Nephron progenitor cell (in vitro differentiated cells): ENCODE results near the gene P3H2.

Experiments used
- DNase-seq: peaks from one replicate; pipeline ENCODE4 v3.0.0; 2021
- H3K27ac Mint-ChIP-seq: 2 replicates; pipeline ENCODE4 v1.8.0; 2021; ENCODE audit warnings: mild to moderate bottlenecking, moderate library complexity, mixed read lengths
- H3K27me3 Mint-ChIP-seq: 2 replicates; pipeline ENCODE4 v1.8.0; 2021; ENCODE audit warnings: mild to moderate bottlenecking, low read depth, mixed read lengths; ENCODE audit not compliant: poor library complexity
- H3K36me3 Mint-ChIP-seq: 2 replicates; pipeline ENCODE4 v1.8.0; 2021; ENCODE audit warnings: low read depth, mixed read lengths
- H3K4me1 Mint-ChIP-seq: 2 replicates; pipeline ENCODE4 v1.8.0; 2021; ENCODE audit warnings: mixed read lengths
- H3K4me3 Mint-ChIP-seq: 2 replicates; pipeline ENCODE4 v1.8.0; 2021; ENCODE audit warnings: mild to moderate bottlenecking, moderate library complexity, mixed read lengths
- H3K9me3 Mint-ChIP-seq: 2 replicates; pipeline ENCODE4 v1.8.0; 2021; ENCODE audit warnings: mild to moderate bottlenecking, moderate library complexity, mixed read lengths
- TF ChIP-seq, protein P1 (sequence below): fragments of 200-600 bp; sonication (generic); IDR thresholded peaks from 2 replicates; pipeline ENCODE4 v1.5.0; 2021; ENCODE audit warnings: antibody characterized with exemption

Gene P3H2

GRCh38 chr3:190051641-190052040 lies 69.1 kb downstream of the P3H2 start:
- H3K27ac Mint-ChIP-seq = no peak overlapping the region
- TF ChIP-seq, protein P1, sequence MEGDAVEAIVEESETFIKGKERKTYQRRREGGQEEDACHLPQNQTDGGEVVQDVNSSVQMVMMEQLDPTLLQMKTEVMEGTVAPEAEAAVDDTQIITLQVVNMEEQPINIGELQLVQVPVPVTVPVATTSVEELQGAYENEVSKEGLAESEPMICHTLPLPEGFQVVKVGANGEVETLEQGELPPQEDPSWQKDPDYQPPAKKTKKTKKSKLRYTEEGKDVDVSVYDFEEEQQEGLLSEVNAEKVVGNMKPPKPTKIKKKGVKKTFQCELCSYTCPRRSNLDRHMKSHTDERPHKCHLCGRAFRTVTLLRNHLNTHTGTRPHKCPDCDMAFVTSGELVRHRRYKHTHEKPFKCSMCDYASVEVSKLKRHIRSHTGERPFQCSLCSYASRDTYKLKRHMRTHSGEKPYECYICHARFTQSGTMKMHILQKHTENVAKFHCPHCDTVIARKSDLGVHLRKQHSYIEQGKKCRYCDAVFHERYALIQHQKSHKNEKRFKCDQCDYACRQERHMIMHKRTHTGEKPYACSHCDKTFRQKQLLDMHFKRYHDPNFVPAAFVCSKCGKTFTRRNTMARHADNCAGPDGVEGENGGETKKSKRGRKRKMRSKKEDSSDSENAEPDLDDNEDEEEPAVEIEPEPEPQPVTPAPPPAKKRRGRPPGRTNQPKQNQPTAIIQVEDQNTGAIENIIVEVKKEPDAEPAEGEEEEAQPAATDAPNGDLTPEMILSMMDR = no peak
- H3K9me3 Mint-ChIP-seq = peaks cover 5% of the 10 kb centered on the region

GRCh38 chr3:190048932-190049441 lies 71.7 kb downstream of the P3H2 start:
- no peak for DNase-seq
- peaks cover 14% of the 10 kb centered on the region for H3K36me3 Mint-ChIP-seq
- peaks cover 5% of the 10 kb centered on the region for H3K9me3 Mint-ChIP-seq
- peaks cover 53% of the 10 kb centered on the region for H3K4me1 Mint-ChIP-seq
- peak overlapping the region; percentile 23 for H3K4me3 Mint-ChIP-seq
- H3K27me3 Mint-ChIP-seq = no peaks in the 10 kb centered on the region
- H3K27ac Mint-ChIP-seq = peak overlapping the region; percentile 98
- TF ChIP-seq, protein P1 = no peak

More at GRCh38 chr3:190051641-190052040, 69.1 kb downstream of the P3H2 start:
- DNase-seq = no peak
- Mint-ChIP-seq H3K36me3 (peaks cover 10% of the 10 kb centered on the region), H3K27me3 (peaks cover 3% of the 10 kb centered on the region), H3K4me1 (peaks cover 45% of the 10 kb centered on the region), H3K4me3 (no peak overlapping the region)

DNA sequence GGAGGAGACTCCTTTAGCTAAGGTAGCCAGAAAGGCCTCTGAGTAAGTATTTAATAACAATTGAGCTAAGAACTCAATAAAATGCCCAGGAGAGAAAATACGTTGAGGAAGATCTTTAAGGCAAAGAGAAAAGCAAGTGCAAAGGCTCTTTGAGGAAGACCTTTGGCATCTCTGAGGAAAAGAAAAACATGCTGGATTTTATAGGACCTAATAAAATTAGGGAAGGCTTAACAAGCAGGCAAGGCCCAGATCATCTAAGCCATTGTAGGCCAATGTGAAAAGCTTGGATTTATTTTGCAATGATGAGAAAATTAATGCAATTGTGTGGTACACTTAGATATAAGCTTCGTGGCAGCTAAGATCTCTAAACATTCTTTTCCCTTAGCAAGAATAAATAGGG lies 75.7 kb downstream of the P3H2 start:
- no peak for DNase-seq
- peak overlapping the region; percentile 77 for H3K27ac Mint-ChIP-seq
- H3K36me3 Mint-ChIP-seq = peaks cover 14% of the 10 kb centered on the region
- no peaks in the 10 kb centered on the region for H3K27me3 Mint-ChIP-seq
- H3K4me3 Mint-ChIP-seq = no peak overlapping the region
- TF ChIP-seq, protein P1 = no peak
- peaks cover 61% of the 10 kb centered on the region for H3K4me1 Mint-ChIP-seq
- H3K9me3 Mint-ChIP-seq = peaks cover 5% of the 10 kb centered on the region

GRCh38 chr3:190044142-190044541 lies 76.6 kb downstream of the P3H2 start:
- TF ChIP-seq, protein P1 = no peak
- peaks cover 61% of the 10 kb centered on the region for H3K4me1 Mint-ChIP-seq
- no peak for DNase-seq
- peaks cover 5% of the 10 kb centered on the region for H3K9me3 Mint-ChIP-seq
- no peaks in the 10 kb centered on the region for H3K27me3 Mint-ChIP-seq
- H3K36me3 Mint-ChIP-seq = peaks cover 14% of the 10 kb centered on the region
- no peak overlapping the region for H3K4me3 Mint-ChIP-seq
- H3K27ac Mint-ChIP-seq = peak overlapping the region; percentile 77

DNA sequence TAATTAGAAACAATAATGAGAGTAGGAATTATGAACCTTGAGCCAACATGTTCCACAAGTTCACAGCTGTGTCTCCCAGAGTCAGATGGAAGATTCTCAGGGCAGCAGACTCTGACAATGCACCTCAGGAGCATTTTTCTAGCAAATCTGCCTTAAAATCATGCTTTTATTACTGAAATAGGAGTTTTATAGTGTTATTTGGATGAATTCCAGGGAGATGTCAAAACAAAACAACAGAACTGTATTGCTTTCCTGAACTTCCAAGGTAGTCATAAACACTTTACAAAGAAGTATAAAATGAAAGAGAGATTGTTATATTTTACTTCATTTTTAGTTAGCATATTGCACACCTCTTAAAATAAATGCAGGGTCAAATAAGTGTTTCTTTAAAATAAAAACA lies 77.0 kb downstream of the P3H2 start:
- DNase-seq = no peak
- peak overlapping the region; percentile 68 for H3K27ac Mint-ChIP-seq
- H3K4me1 Mint-ChIP-seq = peaks cover 57% of the 10 kb centered on the region
- H3K27me3 Mint-ChIP-seq = no peaks in the 10 kb centered on the region
- peaks cover 5% of the 10 kb centered on the region for H3K9me3 Mint-ChIP-seq
- no peak overlapping the region for H3K4me3 Mint-ChIP-seq
- TF ChIP-seq, protein P1 = no peak
- H3K36me3 Mint-ChIP-seq = peaks cover 14% of the 10 kb centered on the region

GRCh38 chr3:190042558-190042957 lies 78.1 kb downstream of the P3H2 start:
- peaks cover 11% of the 10 kb centered on the region for H3K36me3 Mint-ChIP-seq
- TF ChIP-seq, protein P1 = no peak
- DNase-seq = no peak
- H3K4me1 Mint-ChIP-seq = peaks cover 63% of the 10 kb centered on the region
- H3K27ac Mint-ChIP-seq = no peak overlapping the region
- H3K9me3 Mint-ChIP-seq = peaks cover 3% of the 10 kb centered on the region
- H3K27me3 Mint-ChIP-seq = no peaks in the 10 kb centered on the region
- H3K4me3 Mint-ChIP-seq = no peak overlapping the region
